22Rv1 (cell line): ENCODE results near the gene KRT3.

Experiments used
- CTCF ChIP-seq: fragments of 450-650 bp; IDR thresholded peaks from 2 replicates; pipeline ENCODE4 v1.5.1; 2017; ENCODE audit warnings: mild to moderate bottlenecking
- ZFX ChIP-seq: fragments of 450-650 bp; IDR thresholded peaks from 2 replicates; pipeline ENCODE4 v1.6.1; 2017; ENCODE audit warnings: antibody characterized with exemption, borderline replicate concordance

GRCh38 chr12:52833922-52834726, 38.2 kb upstream of the KRT3 start, which contains the start of gene KRT79:
- TF ChIP-seq CTCF, result no peak
- TF ChIP-seq ZFX, result no peak
